H9 (cell line): ENCODE measurements around the gene XPR1. TPM values are rescaled to one million over a fixed set of nuclear protein-coding genes. Genes with fewer than 3 reads are reported as not detected.

Experiments used
- DNase-seq: peaks from one replicate; pipeline ENCODE4 v3.0.0-alpha.2; 2017
- H2AFZ ChIP-seq: one replicate; pipeline ENCODE4 v1.6.1; 2013; ENCODE audit warnings: mild to moderate bottlenecking, low read length, control low read depth, moderate library complexity
- H2AK5ac ChIP-seq: 2 replicates; pipeline ENCODE4 v1.6.1; 2013; ENCODE audit warnings: low read length, control low read depth, mixed read lengths; ENCODE audit not compliant: insufficient read length
- H2BK120ac ChIP-seq: one replicate; pipeline ENCODE4 v1.6.1; 2013; ENCODE audit warnings: low read depth, mild to moderate bottlenecking, low read length, control low read depth, inconsistent platforms; ENCODE audit not compliant: poor library complexity, severe bottlenecking
- H2BK12ac ChIP-seq: 2 replicates; pipeline ENCODE4 v1.6.1; 2013; ENCODE audit warnings: low read length, control low read depth, mixed read lengths, low read depth; ENCODE audit not compliant: insufficient read length
- H2BK15ac ChIP-seq: 2 replicates; pipeline ENCODE4 v1.6.1; 2013; ENCODE audit warnings: low read depth, low read length, control low read depth
- H2BK20ac ChIP-seq: one replicate; pipeline ENCODE4 v1.6.1; 2013; ENCODE audit warnings: low read depth, mild to moderate bottlenecking, low read length, control low read depth, inconsistent platforms; ENCODE audit not compliant: poor library complexity, severe bottlenecking
- H2BK5ac ChIP-seq: 2 replicates; pipeline ENCODE4 v1.6.1; 2013; ENCODE audit warnings: low read length, control low read depth, mixed read lengths; ENCODE audit not compliant: insufficient read length
- H3K14ac ChIP-seq: 2 replicates; pipeline ENCODE4 v1.6.1; 2013; ENCODE audit warnings: low read length, control low read depth; ENCODE audit not compliant: insufficient read depth
- H3K18ac ChIP-seq: 2 replicates; pipeline ENCODE4 v1.6.1; 2013; ENCODE audit warnings: low read depth, mild to moderate bottlenecking, mixed read lengths, low read length, control low read depth; ENCODE audit not compliant: insufficient read length
- H3K23ac ChIP-seq: 2 replicates; pipeline ENCODE4 v1.6.1; 2013; ENCODE audit warnings: low read length, control low read depth, mixed read lengths, low read depth; ENCODE audit not compliant: insufficient read length
- H3K23me2 ChIP-seq: 2 replicates; pipeline ENCODE4 v1.6.1; 2013; ENCODE audit warnings: low read depth, mild to moderate bottlenecking, mixed read lengths, low read length, control low read depth; ENCODE audit not compliant: insufficient read length, poor library complexity, severe bottlenecking
- H3K27ac ChIP-seq: 2 replicates; pipeline ENCODE4 v1.5.1; 2013; ENCODE audit warnings: low read length, control low read depth, mixed read lengths, low read depth; ENCODE audit not compliant: insufficient read length
- H3K27me3 ChIP-seq: 2 replicates; pipeline ENCODE4 v1.6.1; 2013; ENCODE audit warnings: low read length, control low read depth, inconsistent platforms; ENCODE audit not compliant: insufficient read depth
- H3K4ac ChIP-seq: 2 replicates; pipeline ENCODE4 v1.6.1; 2013; ENCODE audit warnings: low read depth, mild to moderate bottlenecking, control low read depth, inconsistent platforms, low read length, moderate library complexity
- H3K4me1 ChIP-seq: 2 replicates; pipeline ENCODE4 v1.6.1; 2013; ENCODE audit warnings: low read length, control low read depth, inconsistent platforms; ENCODE audit not compliant: insufficient read depth
- H3K4me2 ChIP-seq: 2 replicates; pipeline ENCODE4 v1.6.1; 2013; ENCODE audit warnings: low read length, control low read depth, mixed read lengths; ENCODE audit not compliant: insufficient read length, insufficient read depth
- H3K56ac ChIP-seq: 2 replicates; pipeline ENCODE4 v1.6.1; 2013; ENCODE audit warnings: low read depth, mild to moderate bottlenecking, mixed read lengths, low read length, control low read depth; ENCODE audit not compliant: insufficient read length
- H3K79me1 ChIP-seq: 2 replicates; pipeline ENCODE4 v1.6.1; 2013; ENCODE audit warnings: low read depth, mild to moderate bottlenecking, moderate library complexity, low read length, control low read depth, inconsistent platforms; ENCODE audit not compliant: insufficient read depth, poor library complexity, severe bottlenecking
- H3K79me2 ChIP-seq: 2 replicates; pipeline ENCODE4 v1.6.1; 2013; ENCODE audit warnings: low read length, control low read depth, inconsistent platforms; ENCODE audit not compliant: insufficient read depth
- H3K9ac ChIP-seq: 2 replicates; pipeline ENCODE4 v1.6.1; 2013; ENCODE audit warnings: low read length, control low read depth, mixed read lengths; ENCODE audit not compliant: insufficient read length; ENCODE audit errors: extremely low read depth
- H3K9me3 ChIP-seq: one replicate; pipeline ENCODE4 v1.6.1; 2013; ENCODE audit warnings: low read depth, low read length, inconsistent platforms; ENCODE audit not compliant: control insufficient read depth
- H3T11ph ChIP-seq: one replicate; pipeline ENCODE4 v1.6.1; 2013; ENCODE audit warnings: mild to moderate bottlenecking, low read length, control low read depth, inconsistent platforms
- H4K20me1 ChIP-seq: one replicate; pipeline ENCODE4 v1.6.1; 2013; ENCODE audit not compliant: control insufficient read depth, insufficient read length, insufficient read depth
- H4K5ac ChIP-seq: 2 replicates; pipeline ENCODE4 v1.6.1; 2013; ENCODE audit warnings: low read depth, mild to moderate bottlenecking, mixed read lengths, low read length, control low read depth; ENCODE audit not compliant: insufficient read length
- H4K8ac ChIP-seq: replicated peaks from 2 replicates; pipeline ENCODE4 v1.6.1; 2013; ENCODE audit warnings: low read length, control low read depth, mixed read lengths, low read depth; ENCODE audit not compliant: insufficient read length
- H4K91ac ChIP-seq: 2 replicates; pipeline ENCODE4 v1.6.1; 2013; ENCODE audit warnings: low read depth, mild to moderate bottlenecking, moderate library complexity, mixed read lengths, low read length, control low read depth; ENCODE audit not compliant: insufficient read length
- H3K27ac Mint-ChIP-seq, 3 experiments: 2 replicates in 2 of 3; 3 replicates in 1 of 3; pipeline ENCODE4 v1.8.0; 2020 to 2021; ENCODE audit warnings: mixed read lengths in 3 of 3, mild to moderate bottlenecking in 1 of 3, moderate library complexity in 1 of 3
- H3K27me3 Mint-ChIP-seq: 2 replicates; pipeline ENCODE4 v1.8.0; 2021; ENCODE audit warnings: low read depth, mild to moderate bottlenecking, moderate library complexity, mixed read lengths
- H3K36me3 Mint-ChIP-seq, 3 experiments: 2 replicates in 2 of 3; 3 replicates in 1 of 3; pipeline ENCODE4 v1.8.0; 2020 to 2021; ENCODE audit warnings: low read depth in 3 of 3, mixed read lengths in 3 of 3; ENCODE audit not compliant: insufficient read depth in 1 of 3
- H3K4me1 Mint-ChIP-seq, 2 experiments: 2 replicates each; pipeline ENCODE4 v1.8.0; 2020; ENCODE audit warnings: mixed read lengths in 2 of 2
- H3K4me3 Mint-ChIP-seq, 2 experiments: 2 replicates in 1 of 2; 3 replicates in 1 of 2; pipeline ENCODE4 v1.8.0; 2020 to 2021; ENCODE audit warnings: mild to moderate bottlenecking in 2 of 2, mixed read lengths in 2 of 2, moderate library complexity in 1 of 2
- H3K9me3 Mint-ChIP-seq, 2 experiments: 2 replicates in 1 of 2; 3 replicates in 1 of 2; pipeline ENCODE4 v1.8.0; 2020; ENCODE audit warnings: mild to moderate bottlenecking in 2 of 2, mixed read lengths in 2 of 2, moderate library complexity in 1 of 2
- CTCF ChIP-seq: fragments of 200-600 bp; sonication (generic); conservative IDR thresholded peaks from 3 replicates; pipeline ENCODE4 v1.8.0; 2021; ENCODE audit warnings: antibody characterized with exemption, mild to moderate bottlenecking
- WGBS: extraction: QIAGEN DNeasy Blood & Tissue Kit; methylation state at CpG from one replicate; pipeline ENCODE4 v1.1.7; 2013; ENCODE audit warnings: missing lambda C conversion rate, low lambda C conversion rate, mixed read lengths; ENCODE audit not compliant: insufficient read length; ENCODE audit errors: extremely low coverage; 5-methylcytosine and 5-hydroxymethylcytosine counted together
- total RNA-seq: library from RNA; stranded (reverse); gene quantifications from 2 replicates; pipeline ENCODE4 v1.2.1, GENCODE V29; 2021

XPR1 gene
- total RNA-seq, 1 experiment from 2014 or later = 34.1 TPM

- TF ChIP-seq CTCF = no peak
- Histone ChIP-seq H3K4me2 (no peak overlapping the region), H3K27ac (no peak overlapping the region), H2AK5ac (no peak overlapping the region), H3K23me2 (no peaks in the 10 kb centered on the region), H2AFZ (no peak overlapping the region), H3K9me3 (no peaks in the 10 kb centered on the region), H4K5ac (no peak overlapping the region), H2BK20ac (no peak overlapping the region), H4K20me1 (no peaks in the 10 kb centered on the region), H3K79me2 (no peaks in the 10 kb centered on the region), H3K18ac (no peak overlapping the region), H2BK5ac (no peak overlapping the region), H3K14ac (no peak overlapping the region), H3T11ph (no peak overlapping the region), H3K79me1 (no peaks in the 10 kb centered on the region), H3K23ac (no peak overlapping the region), H3K4ac (no peak overlapping the region), H4K91ac (no peak overlapping the region), H2BK15ac (no peak overlapping the region), H2BK120ac (no peak overlapping the region), H3K56ac (no peak overlapping the region), H3K9ac (no peak overlapping the region), H2BK12ac (no peak overlapping the region), H4K8ac (no peak overlapping the region), H3K27me3 (no peaks in the 10 kb centered on the region), H3K4me1 (no peaks in the 10 kb centered on the region)
- H3K36me3 Mint-ChIP-seq = no peaks in the 10 kb centered on the region; a peak in 1 of 7 replicates
- no peak overlapping the region for H3K4me3 Mint-ChIP-seq
- no CpG with 5 or more reads among the region's 5 CpGs for WGBS
- no peaks in the 10 kb centered on the region; the same call in 1 of the 2 replicates for H3K27me3 Mint-ChIP-seq
- H3K9me3 Mint-ChIP-seq = no peaks in the 10 kb centered on the region; a peak in 1 of 5 replicates
- DNase-seq = no peak
- peaks cover 0 to 2% of the 10 kb centered on the region in 2 experiments; a peak in 2 of 4 replicates for H3K4me1 Mint-ChIP-seq
- H3K27ac Mint-ChIP-seq = no peak overlapping the region
Measured at GRCh38 chr1:180892272-180892671, 260.4 kb downstream of the XPR1 start.
